Dedifferentiated amniotic fluid mesenchymal stem cell (primary cell): ENCODE measurements around the gene RMDN3.

Experiments used
- DNase-seq: peaks from one replicate; pipeline ENCODE4 v3.0.0-alpha.2; 2016; ENCODE audit errors: extremely low spot score

RMDN3 gene

GRCh38 chr15:40772014-40772413 lies 17.0 kb upstream of the RMDN3 start:
- DNase-seq = no peak

GRCh38 chr15:40771242-40771641 lies 16.2 kb upstream of the RMDN3 start:
- no peak for DNase-seq

- DNase-seq = no peak
Measured at GRCh38 chr15:40770147-40770721, 15.2 kb upstream of the RMDN3 start.

- DNase-seq = no peak
Measured at GRCh38 chr15:40769274-40770146, 14.5 kb upstream of the RMDN3 start, which contains the start of gene C15orf62. TSS of gene C15orf62 (plus strand) at chr15:40769980. CDS start at chr15:40770496, 516 bp downstream.

GRCh38 chr15:40768521-40769273 lies 13.6 kb upstream of the RMDN3 start:
- no peak for DNase-seq

- no peak for DNase-seq
Measured at GRCh38 chr15:40767838-40768500, 12.9 kb upstream of the RMDN3 start.

GRCh38 chr15:40766906-40767837 lies 12.1 kb upstream of the RMDN3 start:
- DNase-seq = no peak

GRCh38 chr15:40766194-40766815 lies 11.3 kb upstream of the RMDN3 start:
- no peak for DNase-seq

GRCh38 chr15:40764629-40765103 lies 9.6 kb upstream of the RMDN3 start:
- no peak for DNase-seq

- DNase-seq = no peak
Measured at GRCh38 chr15:40763801-40764628, 9.0 kb upstream of the RMDN3 start, which contains the start of gene GCHFR. TSS of gene GCHFR (plus strand) at chr15:40764068. CDS start at chr15:40764181, 113 bp downstream.

- DNase-seq = no peak
Measured at GRCh38 chr15:40762919-40763800, 8.1 kb upstream of the RMDN3 start.

GRCh38 chr15:40759961-40760360 lies 4.9 kb upstream of the RMDN3 start:
- DNase-seq = no peak

- no peak for DNase-seq
Measured at GRCh38 chr15:40756938-40757337, 1.9 kb upstream of the RMDN3 start.

- no peak for DNase-seq
Measured at GRCh38 chr15:40755812-40756208, 756 bp upstream of the RMDN3 start.

- DNase-seq = no peak
Measured at GRCh38 chr15:40754574-40754882, 526 bp downstream of the RMDN3 start.

- no peak for DNase-seq
Measured at GRCh38 chr15:40751745-40752144, 3.3 kb downstream of the RMDN3 start.

GRCh38 chr15:40750885-40751284 lies 4.2 kb downstream of the RMDN3 start:
- no peak for DNase-seq

GRCh38 chr15:40749151-40749630 lies 5.9 kb downstream of the RMDN3 start:
- no peak for DNase-seq
